HG03135 (cell line): ENCODE data around the gene RNF121.
A peak's percentile ranks its signal among the peaks of the same experiment; 100 is the strongest.

Experiments
- ATAC-seq: cut with Tn5 transposase; IDR thresholded peaks from one replicate; pipeline ENCODE4 v1.9.1; 2021; ENCODE audit warnings: mild to moderate bottlenecking, moderate library complexity; ENCODE audit not compliant: unreplicated experiment

Gene RNF121

GRCh38 chr11:71933141-71933933 is 4.5 kb downstream of the RNF121 start:
- no peak for ATAC-seq

- ATAC-seq: no peak
Observed at GRCh38 chr11:71934213-71934612, 5.4 kb downstream of the RNF121 start.

DNA sequence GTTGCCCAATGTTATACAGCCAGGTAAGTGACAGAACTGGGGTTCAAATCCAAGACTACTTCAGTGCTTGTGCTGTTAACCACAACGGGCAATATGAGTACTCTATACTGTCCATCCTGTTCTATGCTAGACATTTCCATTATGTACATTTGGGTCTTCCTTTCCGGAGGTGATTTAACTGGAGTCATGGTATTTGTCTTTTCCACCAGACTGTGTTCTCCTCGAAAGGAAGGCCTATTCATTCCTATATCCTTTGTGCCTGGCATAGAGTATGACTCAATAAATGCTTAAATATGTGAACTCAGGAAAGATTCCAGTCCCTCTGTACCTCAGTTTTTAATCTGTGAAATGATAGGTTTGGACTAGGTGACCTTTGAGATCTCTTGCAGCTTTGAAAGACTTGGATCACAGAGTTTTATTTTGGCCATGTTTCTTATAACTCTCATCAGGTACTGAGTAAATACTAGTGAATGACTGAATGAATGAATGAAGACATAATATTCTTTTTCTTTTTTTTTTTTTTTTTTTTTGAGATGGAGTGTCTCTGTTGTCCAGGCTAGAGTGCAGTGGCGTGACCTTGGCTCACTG is 6.6 kb downstream of the RNF121 start:
- ATAC-seq: no peak

- ATAC-seq: no peak
Observed at GRCh38 chr11:71936825-71937224, 8.0 kb downstream of the RNF121 start.

DNA sequence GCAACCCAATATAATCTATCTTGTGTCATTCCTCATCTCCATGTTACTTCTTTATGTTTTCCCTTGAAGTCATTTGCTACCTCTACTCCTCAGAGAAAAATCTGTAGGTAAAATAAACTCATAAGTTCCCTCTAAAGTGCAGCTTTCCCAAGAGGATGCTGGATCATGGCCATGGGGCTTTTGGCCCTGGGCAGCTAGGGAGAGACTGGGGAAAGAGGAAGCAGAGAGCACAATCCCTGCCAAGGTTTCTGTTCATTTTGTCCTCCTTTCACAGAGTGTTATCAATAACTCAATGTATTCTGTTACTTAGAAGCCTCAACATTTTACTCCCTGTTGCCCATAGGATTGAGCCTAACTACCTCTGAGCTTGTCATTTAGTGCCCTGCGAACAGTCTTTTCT is 9.0 kb downstream of the RNF121 start:
- no peak for ATAC-seq

DNA sequence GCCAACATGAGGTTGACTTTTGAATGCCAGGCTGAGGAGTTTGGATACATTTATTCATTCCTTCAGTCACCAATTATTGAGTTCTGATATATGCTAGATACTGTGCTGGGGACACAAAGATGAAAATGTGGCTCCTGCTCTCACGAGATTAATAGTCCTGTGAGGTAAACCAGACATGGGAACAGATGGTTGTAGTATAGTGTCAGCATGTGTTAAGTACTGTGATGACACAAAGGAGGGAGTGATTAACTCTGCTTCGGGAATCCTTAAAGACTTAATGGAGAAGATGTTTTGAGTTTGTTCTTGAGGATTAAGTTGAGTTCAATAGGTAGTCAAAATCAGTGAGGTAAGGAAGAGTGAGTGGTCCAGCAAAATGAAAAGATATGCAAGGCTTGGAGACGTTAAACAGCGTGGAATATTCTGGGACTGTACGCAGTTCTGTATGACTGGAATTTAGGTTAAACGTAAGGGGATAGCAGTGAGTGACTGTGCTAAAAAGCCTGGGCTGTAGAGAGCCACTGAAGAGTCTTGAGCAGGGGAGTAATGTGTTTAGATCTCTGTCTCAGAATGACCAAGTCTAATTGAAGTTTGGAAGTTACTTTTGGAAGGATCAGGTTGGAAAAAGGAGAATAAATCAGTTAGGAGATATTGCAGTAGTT is 11.8 kb downstream of the RNF121 start:
- ATAC-seq: no peak

GRCh38 chr11:71946144-71946571 is 17.3 kb downstream of the RNF121 start:
- no peak for ATAC-seq

DNA sequence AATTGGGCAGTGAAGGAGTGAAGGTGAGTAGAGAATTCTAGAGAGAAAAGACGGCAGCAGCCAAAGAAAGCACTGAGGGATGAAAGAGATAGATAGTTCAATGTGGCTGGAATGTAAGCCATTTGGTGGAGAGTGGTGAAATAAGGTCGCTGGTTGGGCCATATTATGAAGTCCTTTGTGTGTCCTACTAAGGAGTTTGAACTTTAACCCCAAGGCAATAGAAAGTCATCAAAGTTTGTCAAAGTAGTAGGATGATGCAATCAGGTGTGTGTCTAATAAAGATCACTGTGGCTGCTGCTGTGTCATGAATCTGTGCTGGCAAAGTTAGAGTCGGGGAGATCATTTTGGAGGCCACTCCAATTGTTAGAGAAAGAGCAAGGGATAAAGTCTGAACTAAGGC is 18.7 kb downstream of the RNF121 start:
- no peak for ATAC-seq

- no peak for ATAC-seq
Observed at GRCh38 chr11:71948314-71949027, 19.6 kb downstream of the RNF121 start.

DNA sequence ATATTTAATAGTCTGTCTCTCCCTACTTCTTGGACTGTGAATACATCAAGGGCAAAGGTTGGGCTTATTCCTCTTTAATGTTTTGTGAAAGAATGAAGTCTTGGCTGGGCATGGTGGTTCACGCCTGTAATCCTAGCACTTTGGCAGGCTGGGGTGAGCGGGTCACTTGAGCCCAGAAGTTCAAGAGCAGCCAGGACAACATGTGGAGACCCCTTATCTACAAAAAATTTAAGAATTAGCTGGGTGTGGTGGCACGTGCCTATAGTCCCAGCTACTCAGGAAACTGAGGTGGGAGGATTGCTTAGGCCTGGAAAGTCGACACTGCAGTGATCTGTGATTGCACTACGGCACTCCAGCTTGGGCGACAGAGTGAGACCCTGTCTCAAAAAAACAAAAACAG is 20.2 kb downstream of the RNF121 start:
- ATAC-seq: no peak

GRCh38 chr11:71951741-71952310 is 23.0 kb downstream of the RNF121 start:
- ATAC-seq: no peak

DNA sequence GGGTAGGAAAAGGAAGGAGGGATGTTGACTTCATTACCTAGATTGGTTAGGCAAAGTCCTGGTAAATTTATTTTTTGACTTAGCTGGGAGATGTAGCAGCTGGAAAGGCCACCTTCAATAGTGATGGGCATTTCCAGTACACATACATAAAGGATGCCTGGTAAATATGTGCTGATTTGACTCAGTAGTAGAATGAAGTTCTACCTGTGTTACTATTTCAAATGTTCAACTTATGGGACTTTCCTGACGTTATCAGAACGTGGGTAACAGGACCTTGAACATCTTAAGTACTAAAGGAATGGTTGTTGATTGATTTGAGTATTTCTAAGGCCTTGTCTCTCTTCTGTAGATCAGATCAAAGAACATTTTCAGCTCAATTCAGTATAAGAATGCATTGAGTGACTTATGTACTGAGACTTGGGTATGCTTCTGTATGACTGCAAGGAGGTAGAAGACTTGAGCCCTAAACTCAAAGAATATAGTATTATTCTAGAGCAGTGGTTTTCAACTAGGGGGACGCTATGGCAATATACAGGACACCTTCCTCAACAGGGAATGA is 27.1 kb downstream of the RNF121 start:
- ATAC-seq: no peak

DNA sequence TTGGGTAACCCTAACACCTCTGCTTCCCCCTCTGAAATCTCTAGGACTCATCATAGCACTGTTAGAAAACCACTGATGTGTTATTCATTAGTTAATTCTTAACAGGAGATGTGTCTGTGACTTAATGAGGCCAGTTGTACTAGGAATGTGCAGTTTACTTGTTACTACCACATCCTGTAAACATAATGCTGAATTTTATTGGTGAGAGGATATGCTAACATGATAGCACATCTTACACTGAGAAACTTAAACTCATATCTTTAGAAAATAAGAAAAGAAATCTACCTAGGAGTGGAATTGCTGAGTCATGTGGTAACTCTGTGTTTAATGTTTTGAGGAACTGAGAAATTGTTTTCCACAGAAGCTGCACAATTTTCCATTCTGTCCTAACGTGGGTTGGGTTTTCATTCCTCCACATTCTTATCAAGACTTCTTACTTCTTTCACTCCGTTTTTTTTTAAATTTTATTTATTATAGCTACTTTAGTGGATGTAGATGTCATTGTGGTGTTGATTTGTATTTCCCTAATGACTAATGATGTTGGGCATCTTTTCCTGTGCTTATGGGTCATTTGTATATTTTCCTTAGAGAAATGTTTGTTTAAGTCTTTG is 33.7 kb downstream of the RNF121 start:
- peak; percentile 77 for ATAC-seq

GRCh38 chr11:71963468-71963867 is 34.6 kb downstream of the RNF121 start:
- no peak for ATAC-seq

DNA sequence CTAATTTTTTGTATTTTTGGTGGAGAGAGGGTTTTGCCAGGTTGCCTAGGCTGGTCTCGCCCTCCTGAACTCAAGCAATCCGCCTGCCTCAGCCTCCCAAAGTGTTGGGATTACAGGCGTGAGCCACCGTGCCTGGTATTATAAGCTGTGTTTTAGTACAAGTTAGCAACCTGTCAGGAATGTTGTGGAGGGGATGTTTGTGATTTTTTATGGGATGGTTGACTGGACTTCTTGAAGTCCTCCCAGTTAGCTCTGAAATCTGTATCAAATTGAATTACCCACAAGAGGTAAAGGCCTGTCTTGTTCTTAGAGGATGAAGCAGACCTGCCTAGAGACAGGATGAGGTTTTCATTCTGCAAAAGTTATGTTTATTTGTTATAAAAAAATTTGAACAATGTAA is 35.8 kb downstream of the RNF121 start:
- no peak for ATAC-seq

- no peak for ATAC-seq
Observed at GRCh38 chr11:71971680-71972079, 42.8 kb downstream of the RNF121 start.

DNA sequence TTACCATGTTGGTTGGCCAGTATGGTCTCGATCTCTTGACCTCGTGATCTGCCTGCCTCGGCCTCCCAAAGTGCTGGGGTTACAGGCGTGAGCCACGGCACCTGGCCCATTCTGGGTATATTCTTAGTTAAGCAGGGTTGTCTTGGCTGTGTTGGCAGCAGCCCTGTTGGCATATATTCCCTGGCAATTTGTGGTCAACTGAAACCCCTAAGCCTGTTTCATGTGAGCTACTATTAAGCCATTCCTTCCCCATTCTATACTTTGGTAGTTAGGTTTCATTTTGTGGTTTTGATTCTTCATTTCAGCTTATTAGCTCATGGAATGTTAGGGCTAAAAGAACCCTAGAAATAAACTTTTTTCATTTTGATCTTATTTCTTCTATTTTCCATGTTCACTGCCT is 47.7 kb downstream of the RNF121 start:
- ATAC-seq: no peak

- ATAC-seq: no peak
Observed at GRCh38 chr11:71977090-71977489, 48.2 kb downstream of the RNF121 start.

GRCh38 chr11:71977743-71978418 is 49.0 kb downstream of the RNF121 start:
- ATAC-seq: no peak

- no peak for ATAC-seq
Observed at GRCh38 chr11:71979094-71979493, 50.2 kb downstream of the RNF121 start.
